ENCODE measurements around the gene C15orf39.
"Not testable (repeated sequence)": the region's sequence is repeated elsewhere in the genome, so short reads cannot be mapped to it uniquely, and the experiment has no call there.

Gene C15orf39

DNA sequence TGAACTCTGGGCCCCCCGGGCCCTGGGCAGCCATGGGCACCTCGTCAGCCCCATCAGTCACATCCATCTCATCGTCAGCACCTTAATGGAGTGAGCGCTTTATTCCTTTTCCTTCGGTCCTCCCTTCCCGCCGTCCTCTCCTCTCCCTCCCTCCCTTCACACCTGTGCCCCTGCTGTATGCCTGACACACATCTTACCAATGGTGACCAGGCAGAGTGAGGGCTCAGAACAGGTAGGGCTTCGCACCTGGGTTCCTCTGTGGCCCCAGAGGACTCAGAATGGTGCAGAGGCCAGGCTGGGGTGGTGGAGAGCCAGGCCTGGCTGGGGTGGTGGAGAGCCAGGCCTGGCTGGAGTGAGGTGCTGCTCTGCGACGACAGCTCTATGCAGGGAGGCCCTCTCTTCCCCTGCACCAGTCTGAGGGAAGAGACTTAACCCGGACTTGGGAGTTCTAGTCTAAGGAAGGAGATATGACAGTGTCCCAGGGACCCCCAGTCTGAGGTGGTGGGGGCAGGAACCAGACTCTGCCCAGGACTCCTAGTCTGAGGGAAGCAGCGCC, 11.6 kb downstream of the C15orf39 start:
- DNase-seq, result no peak

GRCh38 chr15:75213768-75214221, 12.1 kb downstream of the C15orf39 start:
- DNase-seq, result no peak

DNA sequence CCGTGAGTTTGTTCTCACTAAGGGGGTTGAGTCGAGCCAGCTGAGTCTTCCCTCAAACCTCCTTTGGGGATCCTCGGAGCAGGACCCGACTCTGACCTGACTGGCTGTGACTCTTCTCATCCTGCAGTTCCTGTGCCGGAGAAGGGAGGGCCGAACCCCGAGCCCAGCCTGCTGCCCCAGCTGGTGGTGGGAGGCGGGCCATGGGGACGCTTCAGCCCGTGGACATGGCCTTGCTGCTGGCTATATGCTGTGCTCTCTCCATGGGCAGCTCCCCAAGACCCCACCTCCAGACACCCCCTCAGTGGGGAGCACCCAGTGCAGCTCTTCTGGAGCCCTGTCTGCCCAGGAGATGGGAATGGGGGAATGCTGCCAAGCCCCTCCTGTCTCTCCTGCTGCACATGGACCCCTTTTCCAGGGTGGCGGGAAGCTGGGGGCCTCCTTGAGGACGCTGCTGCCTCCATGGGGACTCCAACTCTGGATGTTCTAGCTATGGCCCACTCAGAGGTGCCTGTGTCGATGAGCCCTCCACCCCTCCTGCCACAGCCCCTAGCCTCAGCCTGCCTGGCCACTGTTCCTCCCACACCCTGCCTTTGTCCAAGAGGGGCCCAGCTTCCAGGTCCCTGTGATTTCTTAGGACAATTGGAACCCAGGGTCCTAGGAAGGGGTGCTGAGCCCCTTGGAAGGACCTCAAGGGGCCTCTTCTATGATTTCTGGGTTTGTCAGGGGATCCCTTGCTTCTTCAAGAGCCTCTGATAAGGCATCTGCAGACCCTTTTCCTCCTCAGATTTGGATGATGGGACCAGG, 12.8 kb downstream of the C15orf39 start:
- DNase-seq, result no peak

- no peak for DNase-seq
These were observed 13.7 kb downstream of the C15orf39 start for GRCh38 chr15:75215107-75216004.

GRCh38 chr15:75217012-75217411, 15.3 kb downstream of the C15orf39 start:
- no peak for DNase-seq

DNA sequence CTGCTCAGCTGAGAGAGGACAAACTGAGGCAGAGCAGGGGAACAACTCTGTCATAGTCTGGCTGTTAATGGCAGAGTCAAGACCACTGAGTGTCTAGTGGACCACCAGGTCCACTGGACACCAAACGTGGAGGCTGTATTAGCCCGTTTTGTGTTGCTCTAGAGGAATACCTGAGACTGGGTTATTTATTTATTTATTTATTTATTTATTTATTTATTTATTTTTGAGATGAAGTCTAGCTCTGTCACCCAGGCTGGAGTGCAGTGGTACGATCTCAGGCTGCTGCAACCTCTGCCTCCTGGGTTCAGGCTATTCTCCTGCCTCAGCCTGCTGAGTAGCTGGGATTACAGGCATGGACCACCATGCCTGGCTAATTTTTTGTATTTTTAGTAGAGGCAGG, 15.9 kb downstream of the C15orf39 start:
- not testable (repeated sequence) for DNase-seq

- DNase-seq, result not testable (repeated sequence)
These were observed 17.8 kb downstream of the C15orf39 start for GRCh38 chr15:75219507-75219929.

GRCh38 chr15:75223688-75224087, 22.0 kb downstream of the C15orf39 start:
- DNase-seq, result no peak

DNA sequence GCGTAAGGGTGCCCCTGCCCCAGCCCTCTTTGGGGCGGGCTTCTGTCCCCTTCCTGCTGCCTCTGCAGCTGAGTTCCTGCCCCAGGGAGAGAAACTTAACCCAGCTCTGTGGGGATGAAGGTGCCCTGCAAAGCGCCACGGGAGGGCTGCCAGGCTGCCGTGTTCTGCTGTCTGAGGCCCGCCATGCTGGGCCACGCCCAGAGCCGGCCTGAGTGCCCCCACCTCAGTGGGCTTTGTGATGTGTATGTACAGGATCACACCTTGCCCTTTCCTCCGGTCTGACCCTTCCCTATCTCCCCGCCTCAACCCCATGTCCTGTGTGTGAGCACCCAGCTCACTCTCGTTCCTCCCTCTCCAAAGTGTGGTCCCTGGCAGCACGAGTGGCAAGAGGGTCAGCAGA, 22.6 kb downstream of the C15orf39 start:
- no peak for DNase-seq

DNA sequence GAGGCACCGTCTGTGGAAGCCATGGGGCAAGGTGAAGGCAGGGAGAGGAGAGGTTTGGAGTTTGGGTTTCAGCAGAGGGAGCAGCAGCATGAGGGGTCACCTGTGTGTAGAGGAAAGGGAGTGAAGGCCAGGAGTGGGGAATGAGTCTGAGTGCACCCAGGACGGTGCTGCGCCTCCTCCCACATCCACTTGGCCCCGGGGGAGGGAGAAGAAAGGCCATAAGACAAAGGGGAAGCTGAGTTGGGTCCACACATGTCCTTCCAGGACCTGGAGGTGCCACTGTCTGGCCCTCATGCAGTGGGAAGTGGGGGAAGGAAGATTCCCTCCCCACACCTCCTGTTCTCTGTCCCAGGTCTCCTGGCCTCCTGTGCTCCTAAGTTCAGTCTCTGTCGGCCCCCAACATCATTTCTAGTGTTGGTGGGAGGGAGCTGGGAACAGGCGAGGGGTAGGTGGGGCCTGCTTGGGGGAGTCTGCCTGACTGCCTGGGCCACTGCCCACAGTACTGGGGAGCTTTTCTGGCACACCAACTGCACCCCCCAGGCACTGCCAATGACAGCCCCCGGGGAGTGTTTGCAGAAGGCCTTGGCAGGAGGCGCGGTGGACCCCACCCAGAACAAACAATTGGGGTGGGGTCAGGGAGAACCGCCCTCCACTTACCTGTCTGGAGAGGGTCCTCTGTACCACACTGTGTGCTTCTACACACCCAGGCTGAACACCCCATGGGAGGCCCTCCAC, 23.6 kb downstream of the C15orf39 start:
- DNase-seq, result not testable (repeated sequence)

- no peak for DNase-seq
These were observed 24.5 kb downstream of the C15orf39 start for GRCh38 chr15:75225951-75226732.

- DNase-seq, result not testable (repeated sequence)
These were observed 25.4 kb downstream of the C15orf39 start for GRCh38 chr15:75227112-75227511.

- DNase-seq, result no peak
These were observed 26.1 kb downstream of the C15orf39 start for GRCh38 chr15:75227663-75228280.

DNA sequence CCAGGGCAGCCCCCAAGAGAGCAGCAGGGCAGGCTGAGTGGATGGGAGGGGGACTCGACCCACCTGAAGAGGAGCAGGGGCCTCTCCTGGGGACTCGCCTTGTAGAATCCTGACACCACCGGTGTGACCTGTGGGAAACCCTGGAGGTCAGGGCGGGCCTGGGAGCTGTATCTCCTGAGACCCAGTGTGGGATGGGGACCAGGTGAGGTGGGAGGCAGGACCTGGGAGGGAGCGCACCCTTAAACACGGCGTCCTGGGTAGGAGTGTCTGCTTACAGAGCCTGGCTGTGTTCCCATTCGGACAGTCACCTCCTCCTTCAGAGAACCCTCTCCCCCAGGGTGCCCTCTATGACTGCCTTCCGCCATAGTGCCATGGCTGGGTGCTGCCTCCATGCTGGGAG, 27.1 kb downstream of the C15orf39 start:
- no peak for DNase-seq

GRCh38 chr15:75229191-75230015, 27.7 kb downstream of the C15orf39 start:
- no peak for DNase-seq

- no peak for DNase-seq
These were observed 28.3 kb downstream of the C15orf39 start for GRCh38 chr15:75230016-75230343.

DNA sequence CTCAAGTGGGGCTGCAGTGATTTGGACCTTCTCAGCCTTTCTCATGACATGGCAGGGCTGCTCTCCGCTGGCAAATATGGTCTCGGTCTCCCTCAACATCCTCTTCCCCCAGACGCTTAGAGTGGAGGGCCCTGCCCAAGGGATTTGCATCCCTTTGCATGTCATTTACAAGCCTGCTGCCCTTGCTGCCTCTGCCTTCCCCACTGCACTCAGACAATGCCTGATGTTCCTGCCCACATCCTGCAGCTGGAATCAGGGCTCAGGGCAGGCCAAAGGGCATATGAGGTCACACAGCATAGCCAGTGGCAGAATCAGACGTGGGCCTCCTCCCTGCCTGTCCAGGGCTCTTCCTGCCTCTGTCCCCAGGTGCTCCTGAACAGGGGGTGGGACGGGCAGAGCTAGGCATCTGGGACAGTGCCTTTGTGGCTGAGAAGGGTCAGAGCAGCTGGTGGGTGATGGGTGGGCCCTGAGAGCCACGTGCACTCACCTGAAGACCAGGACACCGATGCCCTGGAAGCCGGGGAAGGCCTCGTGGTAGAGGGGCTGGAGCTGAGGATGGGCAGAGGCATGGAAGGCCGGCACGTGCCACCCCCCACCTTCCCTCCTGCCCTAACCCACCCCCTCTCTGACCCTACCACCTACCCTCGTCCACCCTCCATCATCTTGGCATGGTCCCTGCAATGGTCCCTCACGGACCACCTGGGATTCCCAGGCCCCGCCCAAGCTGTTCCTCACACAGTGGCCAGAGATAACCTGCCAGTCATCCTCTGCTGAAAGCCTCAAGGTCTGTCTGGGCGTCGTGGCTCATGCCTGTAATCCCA, 29.1 kb downstream of the C15orf39 start:
- no peak for DNase-seq

GRCh38 chr15:75231836-75232235, 30.2 kb downstream of the C15orf39 start:
- DNase-seq, result no peak

- DNase-seq, result no peak
These were observed 30.7 kb downstream of the C15orf39 start for GRCh38 chr15:75232252-75232813.

Data from activated CD4-positive, alpha-beta T cell treated with anti-CD3 and anti-CD28 coated beads for 4 hours (primary cell).